H9 (cell line): ENCODE measurements around the gene XRCC3. TPM values are rescaled to one million over a fixed set of nuclear protein-coding genes. Genes with fewer than 3 reads are reported as not detected.

ENCODE experiments used
- DNase-seq: peaks from one replicate; pipeline ENCODE4 v3.0.0-alpha.2; 2017
- H2AFZ ChIP-seq: one replicate; pipeline ENCODE4 v1.6.1; 2013; ENCODE audit warnings: mild to moderate bottlenecking, low read length, control low read depth, moderate library complexity
- H2AK5ac ChIP-seq: 2 replicates; pipeline ENCODE4 v1.6.1; 2013; ENCODE audit warnings: low read length, control low read depth, mixed read lengths; ENCODE audit not compliant: insufficient read length
- H2BK120ac ChIP-seq: one replicate; pipeline ENCODE4 v1.6.1; 2013; ENCODE audit warnings: low read depth, mild to moderate bottlenecking, low read length, control low read depth, inconsistent platforms; ENCODE audit not compliant: poor library complexity, severe bottlenecking
- H2BK12ac ChIP-seq: 2 replicates; pipeline ENCODE4 v1.6.1; 2013; ENCODE audit warnings: low read length, control low read depth, mixed read lengths, low read depth; ENCODE audit not compliant: insufficient read length
- H2BK15ac ChIP-seq: 2 replicates; pipeline ENCODE4 v1.6.1; 2013; ENCODE audit warnings: low read depth, low read length, control low read depth
- H2BK20ac ChIP-seq: one replicate; pipeline ENCODE4 v1.6.1; 2013; ENCODE audit warnings: low read depth, mild to moderate bottlenecking, low read length, control low read depth, inconsistent platforms; ENCODE audit not compliant: poor library complexity, severe bottlenecking
- H2BK5ac ChIP-seq: 2 replicates; pipeline ENCODE4 v1.6.1; 2013; ENCODE audit warnings: low read length, control low read depth, mixed read lengths; ENCODE audit not compliant: insufficient read length
- H3K14ac ChIP-seq: 2 replicates; pipeline ENCODE4 v1.6.1; 2013; ENCODE audit warnings: low read length, control low read depth; ENCODE audit not compliant: insufficient read depth
- H3K18ac ChIP-seq: 2 replicates; pipeline ENCODE4 v1.6.1; 2013; ENCODE audit warnings: low read depth, mild to moderate bottlenecking, mixed read lengths, low read length, control low read depth; ENCODE audit not compliant: insufficient read length
- H3K23ac ChIP-seq: 2 replicates; pipeline ENCODE4 v1.6.1; 2013; ENCODE audit warnings: low read length, control low read depth, mixed read lengths, low read depth; ENCODE audit not compliant: insufficient read length
- H3K23me2 ChIP-seq: 2 replicates; pipeline ENCODE4 v1.6.1; 2013; ENCODE audit warnings: low read depth, mild to moderate bottlenecking, mixed read lengths, low read length, control low read depth; ENCODE audit not compliant: insufficient read length, poor library complexity, severe bottlenecking
- H3K27ac ChIP-seq: 2 replicates; pipeline ENCODE4 v1.5.1; 2013; ENCODE audit warnings: low read length, control low read depth, mixed read lengths, low read depth; ENCODE audit not compliant: insufficient read length
- H3K27me3 ChIP-seq: 2 replicates; pipeline ENCODE4 v1.6.1; 2013; ENCODE audit warnings: low read length, control low read depth, inconsistent platforms; ENCODE audit not compliant: insufficient read depth
- H3K4ac ChIP-seq: 2 replicates; pipeline ENCODE4 v1.6.1; 2013; ENCODE audit warnings: low read depth, mild to moderate bottlenecking, control low read depth, inconsistent platforms, low read length, moderate library complexity
- H3K4me1 ChIP-seq: 2 replicates; pipeline ENCODE4 v1.6.1; 2013; ENCODE audit warnings: low read length, control low read depth, inconsistent platforms; ENCODE audit not compliant: insufficient read depth
- H3K4me2 ChIP-seq: 2 replicates; pipeline ENCODE4 v1.6.1; 2013; ENCODE audit warnings: low read length, control low read depth, mixed read lengths; ENCODE audit not compliant: insufficient read length, insufficient read depth
- H3K56ac ChIP-seq: 2 replicates; pipeline ENCODE4 v1.6.1; 2013; ENCODE audit warnings: low read depth, mild to moderate bottlenecking, mixed read lengths, low read length, control low read depth; ENCODE audit not compliant: insufficient read length
- H3K79me1 ChIP-seq: 2 replicates; pipeline ENCODE4 v1.6.1; 2013; ENCODE audit warnings: low read depth, mild to moderate bottlenecking, moderate library complexity, low read length, control low read depth, inconsistent platforms; ENCODE audit not compliant: insufficient read depth, poor library complexity, severe bottlenecking
- H3K79me2 ChIP-seq: 2 replicates; pipeline ENCODE4 v1.6.1; 2013; ENCODE audit warnings: low read length, control low read depth, inconsistent platforms; ENCODE audit not compliant: insufficient read depth
- H3K9ac ChIP-seq: 2 replicates; pipeline ENCODE4 v1.6.1; 2013; ENCODE audit warnings: low read length, control low read depth, mixed read lengths; ENCODE audit not compliant: insufficient read length; ENCODE audit errors: extremely low read depth
- H3K9me3 ChIP-seq: one replicate; pipeline ENCODE4 v1.6.1; 2013; ENCODE audit warnings: low read depth, low read length, inconsistent platforms; ENCODE audit not compliant: control insufficient read depth
- H3T11ph ChIP-seq: one replicate; pipeline ENCODE4 v1.6.1; 2013; ENCODE audit warnings: mild to moderate bottlenecking, low read length, control low read depth, inconsistent platforms
- H4K20me1 ChIP-seq: one replicate; pipeline ENCODE4 v1.6.1; 2013; ENCODE audit not compliant: control insufficient read depth, insufficient read length, insufficient read depth
- H4K5ac ChIP-seq: 2 replicates; pipeline ENCODE4 v1.6.1; 2013; ENCODE audit warnings: low read depth, mild to moderate bottlenecking, mixed read lengths, low read length, control low read depth; ENCODE audit not compliant: insufficient read length
- H4K8ac ChIP-seq: replicated peaks from 2 replicates; pipeline ENCODE4 v1.6.1; 2013; ENCODE audit warnings: low read length, control low read depth, mixed read lengths, low read depth; ENCODE audit not compliant: insufficient read length
- H4K91ac ChIP-seq: 2 replicates; pipeline ENCODE4 v1.6.1; 2013; ENCODE audit warnings: low read depth, mild to moderate bottlenecking, moderate library complexity, mixed read lengths, low read length, control low read depth; ENCODE audit not compliant: insufficient read length
- H3K27ac Mint-ChIP-seq, 3 experiments: 2 replicates in 2 of 3; 3 replicates in 1 of 3; pipeline ENCODE4 v1.8.0; 2020 to 2021; ENCODE audit warnings: mixed read lengths in 3 of 3, mild to moderate bottlenecking in 1 of 3, moderate library complexity in 1 of 3
- H3K27me3 Mint-ChIP-seq: 2 replicates; pipeline ENCODE4 v1.8.0; 2021; ENCODE audit warnings: low read depth, mild to moderate bottlenecking, moderate library complexity, mixed read lengths
- H3K36me3 Mint-ChIP-seq, 3 experiments: 2 replicates in 2 of 3; 3 replicates in 1 of 3; pipeline ENCODE4 v1.8.0; 2020 to 2021; ENCODE audit warnings: low read depth in 3 of 3, mixed read lengths in 3 of 3; ENCODE audit not compliant: insufficient read depth in 1 of 3
- H3K4me1 Mint-ChIP-seq, 2 experiments: 2 replicates each; pipeline ENCODE4 v1.8.0; 2020; ENCODE audit warnings: mixed read lengths in 2 of 2
- H3K4me3 Mint-ChIP-seq, 2 experiments: 2 replicates in 1 of 2; 3 replicates in 1 of 2; pipeline ENCODE4 v1.8.0; 2020 to 2021; ENCODE audit warnings: mild to moderate bottlenecking in 2 of 2, mixed read lengths in 2 of 2, moderate library complexity in 1 of 2
- H3K9me3 Mint-ChIP-seq, 2 experiments: 2 replicates in 1 of 2; 3 replicates in 1 of 2; pipeline ENCODE4 v1.8.0; 2020; ENCODE audit warnings: mild to moderate bottlenecking in 2 of 2, mixed read lengths in 2 of 2, moderate library complexity in 1 of 2
- WGBS: extraction: QIAGEN DNeasy Blood & Tissue Kit; methylation state at CpG from one replicate; pipeline ENCODE4 v1.1.7; 2013; ENCODE audit warnings: missing lambda C conversion rate, low lambda C conversion rate, mixed read lengths; ENCODE audit not compliant: insufficient read length; ENCODE audit errors: extremely low coverage; 5-methylcytosine and 5-hydroxymethylcytosine counted together
- total RNA-seq: library from RNA; stranded (reverse); gene quantifications from 2 replicates; pipeline ENCODE4 v1.2.1, GENCODE V29; 2021
- TF ChIP-seq, protein P1 (sequence below): fragments of 200-600 bp; sonication (generic); conservative IDR thresholded peaks from 3 replicates; pipeline ENCODE4 v1.8.0; 2021; ENCODE audit warnings: antibody characterized with exemption, mild to moderate bottlenecking

The XRCC3 gene
- total RNA-seq, 1 experiment from 2014 or later, result 45.3 TPM

DNA sequence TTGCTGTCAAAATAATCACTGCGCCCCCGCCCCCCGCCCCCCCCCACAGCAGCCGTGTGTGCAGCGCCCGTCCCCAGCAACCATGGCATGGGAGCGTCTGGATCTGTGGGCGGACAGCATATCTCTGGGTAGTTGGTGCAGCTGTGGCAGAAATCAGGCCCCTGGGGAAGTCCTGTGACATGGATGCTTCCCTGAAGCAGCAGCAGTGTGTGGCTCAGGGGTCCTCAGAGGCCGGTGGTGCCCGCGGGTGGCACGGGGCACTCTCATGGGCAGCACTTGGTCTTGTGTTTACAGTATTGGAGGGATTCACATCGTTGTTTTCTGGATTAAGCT, 19.2 kb downstream of the XRCC3 start:
- no peak overlapping the region for H3K27ac ChIP-seq
- WGBS, result no CpG with 5 or more reads among the region's 13 CpGs
- H3K23ac ChIP-seq, result no peak overlapping the region
- H4K91ac ChIP-seq, result no peak overlapping the region
- H3K4me1 ChIP-seq, result no peaks in the 10 kb centered on the region
- H4K20me1 ChIP-seq, result peaks cover 3% of the 10 kb centered on the region
- no peak overlapping the region for H2BK12ac ChIP-seq
- H3K9ac ChIP-seq, result no peak overlapping the region
- H2BK120ac ChIP-seq, result no peak overlapping the region
- H4K5ac ChIP-seq, result no peak overlapping the region
- Mint-ChIP-seq H3K4me3 (no peak overlapping the region), H3K27me3 (peaks cover 1% of the 10 kb centered on the region; the same call in 1 of the 2 replicates), H3K9me3 (no peaks in the 10 kb centered on the region), H3K36me3 (peaks cover 2 to 37% (median 24%) of the 10 kb centered on the region in 3 experiments; a peak in 6 of 7 replicates), H3K27ac (peak overlapping the region in 1 of 3 experiments; percentile 60; a peak in 2 of 7 replicates), H3K4me1 (peaks cover 10 to 13% of the 10 kb centered on the region in 2 experiments; a peak in 3 of 4 replicates)
- no peak overlapping the region for H3T11ph ChIP-seq
- no peaks in the 10 kb centered on the region for H3K27me3 ChIP-seq
- no peak overlapping the region for H2BK5ac ChIP-seq
- H3K4ac ChIP-seq, result no peak overlapping the region
- no peaks in the 10 kb centered on the region for H3K23me2 ChIP-seq
- H3K4me2 ChIP-seq, result no peak overlapping the region
- no peaks in the 10 kb centered on the region for H3K79me1 ChIP-seq
- H2AFZ ChIP-seq, result no peak overlapping the region
- H3K9me3 ChIP-seq, result no peaks in the 10 kb centered on the region
- H3K56ac ChIP-seq, result no peak overlapping the region
- no peak overlapping the region for H2BK15ac ChIP-seq
- H3K79me2 ChIP-seq, result no peaks in the 10 kb centered on the region
- no peak overlapping the region for H2BK20ac ChIP-seq
- no peak overlapping the region for H3K18ac ChIP-seq
- H4K8ac ChIP-seq, result no peak overlapping the region
- no peak overlapping the region for H3K14ac ChIP-seq
- H2AK5ac ChIP-seq, result no peak overlapping the region
- TF ChIP-seq, protein P1, sequence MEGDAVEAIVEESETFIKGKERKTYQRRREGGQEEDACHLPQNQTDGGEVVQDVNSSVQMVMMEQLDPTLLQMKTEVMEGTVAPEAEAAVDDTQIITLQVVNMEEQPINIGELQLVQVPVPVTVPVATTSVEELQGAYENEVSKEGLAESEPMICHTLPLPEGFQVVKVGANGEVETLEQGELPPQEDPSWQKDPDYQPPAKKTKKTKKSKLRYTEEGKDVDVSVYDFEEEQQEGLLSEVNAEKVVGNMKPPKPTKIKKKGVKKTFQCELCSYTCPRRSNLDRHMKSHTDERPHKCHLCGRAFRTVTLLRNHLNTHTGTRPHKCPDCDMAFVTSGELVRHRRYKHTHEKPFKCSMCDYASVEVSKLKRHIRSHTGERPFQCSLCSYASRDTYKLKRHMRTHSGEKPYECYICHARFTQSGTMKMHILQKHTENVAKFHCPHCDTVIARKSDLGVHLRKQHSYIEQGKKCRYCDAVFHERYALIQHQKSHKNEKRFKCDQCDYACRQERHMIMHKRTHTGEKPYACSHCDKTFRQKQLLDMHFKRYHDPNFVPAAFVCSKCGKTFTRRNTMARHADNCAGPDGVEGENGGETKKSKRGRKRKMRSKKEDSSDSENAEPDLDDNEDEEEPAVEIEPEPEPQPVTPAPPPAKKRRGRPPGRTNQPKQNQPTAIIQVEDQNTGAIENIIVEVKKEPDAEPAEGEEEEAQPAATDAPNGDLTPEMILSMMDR, result no peak
- no peak for DNase-seq
